Body of pancreas (tissue), 4 donors: ENCODE results near the gene RASSF10.

Source experiments
- CTCF ChIP-seq, 7 experiments: fragments of 450-650 bp in 4 of 7; fragments of 200-600 bp in 3 of 7; sonication (generic) in 3 of 7; IDR thresholded peaks; one replicate each; pipeline ENCODE4 v1.5.1; 2016 to 2019; ENCODE audit warnings: antibody characterized with exemption in 7 of 7
- POLR2A ChIP-seq, 3 donors: fragments of 450-650 bp; IDR thresholded peaks; one replicate each; pipeline ENCODE4 v1.6.1; 2016; ENCODE audit warnings: antibody characterized with exemption in 3 of 3, mild to moderate bottlenecking in 2 of 3

DNA sequence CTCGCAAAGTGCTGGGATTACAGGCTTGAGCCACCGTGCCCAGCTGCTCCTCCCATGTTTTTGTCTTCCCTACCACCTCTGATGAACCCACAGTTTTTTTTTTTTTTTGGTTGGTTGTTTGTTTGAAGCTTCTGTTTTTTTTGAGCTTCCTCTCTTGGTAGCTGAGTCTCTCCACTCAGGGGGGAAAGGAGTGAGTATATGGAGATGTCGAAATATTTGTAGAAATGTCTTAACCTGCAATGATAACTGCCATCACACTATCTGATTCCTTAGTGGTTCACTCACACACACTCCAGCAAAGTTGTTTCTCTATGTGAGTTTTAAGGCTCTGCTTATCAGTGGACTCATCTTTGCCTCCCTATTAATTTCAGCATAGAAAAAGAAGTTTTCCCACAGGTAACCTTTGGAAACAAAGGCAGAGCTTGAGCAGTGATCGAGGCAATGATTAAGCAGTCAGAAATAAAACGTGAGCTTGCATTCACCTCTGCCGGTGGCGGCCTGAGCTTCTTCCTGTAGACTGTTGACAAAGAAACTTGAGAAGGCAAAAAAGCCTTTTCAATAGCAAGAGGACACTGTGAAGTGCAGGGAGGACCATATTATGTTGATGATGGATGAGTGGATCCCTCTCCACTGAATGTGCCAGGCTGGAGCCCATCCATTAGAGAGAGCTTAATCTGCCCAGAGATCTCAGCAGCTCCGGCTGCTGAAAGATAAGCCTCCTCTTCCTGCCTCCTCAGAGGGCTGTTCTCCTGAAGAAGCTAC, 29.0 kb upstream of the RASSF10 start:
- no peak for TF ChIP-seq CTCF (IDR thresholded peaks at IDR 0.05)
- no peak for TF ChIP-seq POLR2A (IDR thresholded peaks at IDR 0.05)
